ENCODE measurements around the gene WDR82. TPM values are rescaled to one million over a fixed set of nuclear protein-coding genes. Genes with fewer than 3 reads are reported as not detected.

Gene WDR82
- total RNA-seq, 1 donor: 62.2 TPM

DNA sequence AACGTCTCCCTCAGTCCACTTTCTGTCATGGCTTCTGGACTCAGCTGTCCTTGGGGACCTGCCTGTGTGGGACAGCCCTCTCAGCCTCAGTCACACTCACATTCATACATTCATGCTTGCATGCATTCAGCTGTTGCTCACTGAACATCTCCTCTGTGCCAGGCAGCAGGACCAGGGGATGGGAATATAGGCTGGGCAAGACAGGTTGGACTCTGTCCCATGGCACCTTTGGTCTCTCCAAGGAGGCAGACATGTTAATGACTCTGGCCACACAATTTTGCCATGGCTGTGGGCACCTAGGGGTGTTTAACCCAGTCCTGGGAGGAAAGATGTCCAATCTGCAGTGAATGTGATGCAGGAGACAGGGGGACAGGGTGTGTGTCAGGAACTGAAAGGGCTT, 29.9 kb upstream of the WDR82 start:
- no peak for DNase-seq (ENCODE audit: low read depth in 2 of 3, low spot score in 2 of 3)

DNA sequence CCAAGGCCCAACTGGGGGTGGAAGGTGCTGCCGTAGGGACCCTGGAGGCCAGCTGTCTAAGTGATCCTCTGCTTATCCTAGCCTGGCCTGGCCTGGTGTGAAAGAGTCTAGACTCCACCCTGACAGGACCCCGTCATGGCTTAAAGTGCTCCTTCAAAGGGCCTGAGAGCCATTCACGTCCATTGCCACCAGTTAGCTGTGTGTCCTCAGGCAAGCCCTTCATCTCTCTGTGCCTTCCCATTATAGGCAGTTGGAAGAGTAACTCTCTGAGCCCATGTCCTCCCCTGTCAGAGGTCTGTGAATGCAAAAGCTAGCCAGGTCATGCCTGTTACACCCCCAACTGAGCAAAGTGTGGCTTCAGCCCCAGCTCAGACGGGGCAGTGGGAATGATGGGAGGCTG, 28.5 kb upstream of the WDR82 start:
- DNase-seq (ENCODE audit: low read depth in 2 of 3, low spot score in 2 of 3): no peak

- DNase-seq (ENCODE audit: low read depth in 2 of 3, low spot score in 2 of 3): no peak
These were observed 27.5 kb upstream of the WDR82 start for GRCh38 chr3:52305926-52306325.

GRCh38 chr3:52303811-52304210, 25.4 kb upstream of the WDR82 start:
- no peak for DNase-seq (ENCODE audit: low read depth in 2 of 3, low spot score in 2 of 3)

DNA sequence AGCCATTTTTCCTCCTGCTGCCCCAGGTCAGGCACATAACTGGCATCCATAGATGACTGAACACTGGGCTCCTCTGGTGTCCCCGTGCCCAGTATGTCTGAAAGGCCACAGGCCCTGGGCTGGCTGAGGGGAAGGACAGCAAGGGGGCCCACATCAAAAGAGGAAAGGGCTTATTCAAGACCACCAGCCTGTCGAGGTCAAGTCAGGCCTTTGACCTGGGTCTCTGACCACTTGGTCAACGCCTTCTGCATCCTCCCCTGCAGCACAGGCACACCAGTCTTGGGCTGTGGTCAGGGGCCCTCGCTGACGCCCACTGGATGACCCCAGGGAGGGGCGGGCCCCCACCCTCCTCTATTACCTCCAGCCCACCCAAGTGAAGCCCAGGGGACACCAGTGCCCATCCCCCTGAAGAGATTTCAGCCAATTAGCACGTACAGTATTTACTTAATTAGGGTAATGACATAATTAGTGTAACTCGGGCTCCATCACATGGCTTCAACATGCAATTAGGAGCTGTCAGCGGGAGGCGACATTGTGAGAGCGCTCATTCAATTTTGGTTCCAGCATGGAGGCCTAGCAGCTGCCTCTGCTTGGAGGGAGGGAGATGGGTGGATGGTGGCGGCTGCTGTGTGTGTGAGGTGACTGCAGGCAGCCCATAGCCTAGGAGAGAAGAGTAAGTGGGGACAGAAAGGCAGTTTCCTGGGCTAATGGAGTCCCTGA, 24.1 kb upstream of the WDR82 start:
- DNase-seq (ENCODE audit: low read depth in 2 of 3, low spot score in 2 of 3): no peak

DNA sequence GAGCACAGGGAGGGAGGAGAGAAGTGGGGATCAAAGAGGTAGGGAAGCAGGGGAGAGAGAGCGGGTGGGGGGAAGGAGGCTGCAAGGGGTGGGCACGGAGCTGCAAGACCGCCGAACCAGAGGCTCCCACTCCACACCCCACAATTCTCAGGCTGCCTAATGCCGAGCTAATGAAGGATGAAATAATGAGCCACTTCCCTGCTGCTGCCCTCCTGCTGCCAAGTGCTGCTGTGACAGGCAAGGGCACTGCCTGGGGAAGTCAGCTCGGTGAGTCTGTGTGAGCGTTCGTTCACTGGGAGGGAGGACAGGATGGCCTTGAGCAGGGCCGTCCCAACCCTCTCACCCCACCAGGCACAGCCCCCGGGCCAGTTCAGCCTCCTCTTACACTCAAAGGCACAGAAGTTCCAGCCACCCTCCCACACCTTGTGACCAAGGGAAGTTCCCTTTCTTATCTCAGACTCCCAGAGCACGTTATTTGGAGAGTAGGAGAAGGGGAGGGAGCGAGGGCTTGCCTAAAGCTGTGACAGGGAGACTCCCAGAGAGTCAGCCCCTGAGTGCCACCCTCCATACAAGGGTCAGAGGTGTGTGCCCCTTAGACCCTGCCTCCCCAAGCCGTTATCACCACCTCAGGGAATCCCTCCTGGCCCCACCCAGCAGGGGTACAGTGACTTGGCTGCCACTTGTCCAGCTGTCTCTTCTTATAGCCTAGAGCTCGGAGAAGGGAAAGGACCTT, 21.6 kb upstream of the WDR82 start:
- peak in 2 of 3 donors; percentile 81 to 87 for DNase-seq (ENCODE audit: low read depth in 2 of 3, low spot score in 2 of 3)

DNA sequence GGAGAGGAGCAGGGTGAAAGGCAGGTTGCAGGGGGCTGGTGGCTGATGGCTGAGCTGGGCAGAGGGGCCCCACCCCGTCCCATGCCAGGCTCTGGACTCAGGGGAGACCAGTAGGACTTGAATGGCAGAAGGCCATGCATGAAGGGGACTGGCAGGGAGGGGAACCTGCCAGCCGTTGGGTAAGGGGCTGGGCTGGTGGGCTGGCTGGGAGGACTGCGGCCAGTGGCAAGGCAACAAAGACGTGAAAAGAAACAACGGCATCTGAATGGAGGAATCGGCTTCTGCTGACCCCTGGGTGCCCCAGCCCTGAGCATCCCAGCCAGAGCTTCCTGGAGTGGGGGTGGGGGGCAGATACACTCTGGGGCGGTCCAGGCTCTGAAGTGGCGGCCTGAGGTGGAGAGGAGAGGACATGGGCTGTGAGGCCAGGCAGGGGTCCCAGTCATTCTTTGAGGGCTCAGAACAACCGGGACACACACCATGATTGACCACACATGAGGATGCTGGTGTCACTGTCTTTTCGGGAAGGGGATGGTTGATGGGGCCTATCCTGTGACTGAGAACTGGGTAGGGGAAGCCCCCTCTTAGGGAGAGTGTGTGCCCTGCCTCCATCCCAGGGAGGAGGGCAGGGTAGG, 20.9 kb upstream of the WDR82 start:
- DNase-seq (ENCODE audit: low read depth in 2 of 3, low spot score in 2 of 3): no peak

GRCh38 chr3:52298149-52299098, 20.0 kb upstream of the WDR82 start:
- no peak for DNase-seq (ENCODE audit: low read depth in 2 of 3, low spot score in 2 of 3)

GRCh38 chr3:52297242-52298148, 19.0 kb upstream of the WDR82 start:
- peak in 2 of 3 donors; percentile 57 to 83 for DNase-seq (ENCODE audit: low read depth in 2 of 3, low spot score in 2 of 3)

- no peak for DNase-seq (ENCODE audit: low read depth in 2 of 3, low spot score in 2 of 3)
These were observed 17.3 kb upstream of the WDR82 start for GRCh38 chr3:52295671-52296208.

GRCh38 chr3:52294320-52295150, 16.1 kb upstream of the WDR82 start:
- no peak for DNase-seq (ENCODE audit: low read depth in 2 of 3, low spot score in 2 of 3)

DNA sequence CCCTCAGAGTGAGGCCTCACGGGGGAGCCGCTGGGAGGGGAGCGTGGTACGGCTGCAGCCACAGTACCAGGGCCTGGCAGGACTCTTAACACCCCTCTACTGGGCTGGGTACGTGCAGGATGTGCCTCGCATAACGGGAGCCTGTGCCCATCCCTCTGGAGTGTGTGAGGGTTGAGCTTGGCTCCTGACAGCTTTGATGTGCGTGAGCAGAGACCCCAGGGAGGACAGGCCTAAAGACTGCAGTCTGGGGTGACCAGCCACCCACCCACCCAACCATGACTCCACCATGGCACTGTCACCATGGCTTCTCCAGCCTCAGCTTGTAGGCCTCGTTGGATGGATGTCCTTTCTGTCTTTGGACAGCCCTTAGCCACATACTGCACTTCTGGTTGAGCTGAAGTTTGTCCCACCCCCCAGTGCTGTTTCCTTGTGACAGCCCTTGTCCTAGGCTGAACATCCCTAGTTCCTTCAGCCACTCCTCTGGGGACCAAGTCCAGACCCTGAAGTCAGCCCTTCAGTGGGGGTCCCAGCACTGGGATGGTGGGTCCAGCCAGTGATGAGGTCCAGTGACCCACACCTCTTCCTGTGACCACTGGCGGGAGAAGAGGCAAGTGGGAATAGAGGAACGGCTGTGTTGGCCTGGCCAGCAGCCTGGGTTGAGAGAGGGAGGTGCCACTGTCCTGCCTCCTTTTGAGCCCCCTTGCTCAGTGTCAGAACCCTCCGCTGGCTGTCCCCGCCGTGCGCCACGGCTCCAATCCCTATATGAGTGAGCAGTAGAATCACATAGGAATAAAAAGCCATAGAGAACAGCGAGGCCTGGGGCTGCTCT, 15.3 kb upstream of the WDR82 start:
- DNase-seq (ENCODE audit: low read depth in 2 of 3, low spot score in 2 of 3): no peak

GRCh38 chr3:52292247-52293065, 14.0 kb upstream of the WDR82 start:
- no peak for DNase-seq (ENCODE audit: low read depth in 2 of 3, low spot score in 2 of 3)

DNA sequence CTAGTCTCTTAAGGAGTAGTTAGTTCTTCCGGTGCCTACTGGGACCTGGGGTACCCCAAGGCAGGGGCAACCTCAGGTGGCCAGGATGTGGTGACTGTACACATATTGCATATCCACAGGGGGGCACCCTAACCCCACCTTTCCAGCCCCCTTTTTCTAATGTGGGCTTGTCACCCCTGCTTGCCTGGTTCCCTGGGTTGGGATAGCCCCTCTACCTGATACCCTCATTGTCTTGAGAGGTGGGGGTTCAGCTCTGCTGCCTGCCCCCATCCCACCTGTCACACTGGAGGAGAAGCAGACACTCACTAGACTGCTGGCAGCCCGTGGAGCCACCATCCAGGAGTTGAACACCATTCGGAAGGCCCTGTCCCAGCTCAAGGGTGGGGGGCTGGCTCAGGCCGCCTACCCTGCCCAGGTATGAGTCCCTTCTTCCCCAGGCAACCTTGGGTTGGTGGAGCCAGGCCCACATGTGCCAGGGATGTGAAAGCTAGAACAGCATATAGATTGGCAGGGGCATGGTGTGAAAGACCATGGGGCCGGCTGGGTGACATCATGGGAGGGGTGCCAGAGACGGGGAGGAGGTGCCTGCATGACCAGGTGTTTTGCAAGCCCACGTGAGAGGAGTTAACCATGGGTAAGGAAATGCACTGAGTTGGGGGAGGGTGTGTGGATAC, 13.2 kb upstream of the WDR82 start:
- peak in 1 of 3 donors; percentile 62 for DNase-seq (ENCODE audit: low read depth in 2 of 3, low spot score in 2 of 3)

DNA sequence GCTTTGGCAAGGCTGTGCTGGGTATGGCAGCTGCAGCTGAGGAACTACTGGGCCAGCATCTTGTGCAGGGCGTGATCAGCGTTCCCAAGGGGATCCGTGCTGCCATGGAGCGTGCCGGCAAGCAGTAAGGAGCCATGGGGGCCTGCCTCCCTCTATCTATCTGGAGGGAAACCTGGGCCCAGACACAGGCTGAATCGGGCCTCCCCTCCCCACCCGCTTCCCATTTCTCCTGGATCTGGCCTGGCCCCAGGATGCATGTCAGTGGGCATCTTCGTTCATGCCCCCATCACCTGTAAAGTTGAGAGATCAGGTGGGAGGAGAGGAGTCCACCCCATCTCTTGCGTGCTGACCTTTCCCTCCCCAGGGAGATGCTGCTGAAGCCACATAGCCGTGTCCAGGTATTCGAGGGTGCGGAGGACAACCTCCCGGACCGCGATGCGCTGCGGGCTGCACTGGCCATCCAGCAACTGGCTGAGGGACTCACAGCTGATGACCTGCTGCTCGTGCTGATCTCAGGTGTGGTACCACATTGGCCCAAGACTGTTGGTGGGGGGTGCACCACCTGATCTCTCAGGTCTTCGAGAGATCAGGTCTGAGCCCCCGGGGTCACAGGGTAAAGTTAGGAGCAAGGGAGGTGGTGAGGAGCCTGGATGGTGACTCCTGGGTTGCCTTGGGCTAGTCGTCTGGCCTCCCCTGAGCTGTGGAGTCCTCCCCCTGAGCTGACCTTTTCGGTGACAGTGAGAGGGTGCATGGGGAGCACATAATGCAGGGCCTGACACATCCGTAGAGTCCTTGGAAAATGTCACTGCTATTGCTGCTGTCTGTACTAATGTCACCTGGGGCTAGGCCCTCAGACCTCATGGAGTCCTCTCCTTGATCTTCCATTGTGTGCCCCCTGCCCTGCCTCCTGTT, 12.4 kb upstream of the WDR82 start:
- DNase-seq (ENCODE audit: low read depth in 2 of 3, low spot score in 2 of 3): no peak

All from hematopoietic multipotent progenitor cell (in vitro differentiated cells).